ENCODE measurements around the gene EGFLAM.

The EGFLAM gene

GRCh38 chr5:38249812-38250211 is 8.5 kb upstream of the EGFLAM start:
- no peak overlapping the region for H3K4me3 ChIP-seq (replicated peaks; ENCODE audit: low read depth, low read length)
- TF ChIP-seq CTCF (IDR thresholded peaks at IDR 0.05; ENCODE audit: low read length, missing control alignments): no peak
- DNase-seq (ENCODE audit: low read depth): no peak

GRCh38 chr5:38250763-38251448 is 7.5 kb upstream of the EGFLAM start:
- DNase-seq (ENCODE audit: low read depth): no peak
- no peak overlapping the region for H3K4me3 ChIP-seq (replicated peaks; ENCODE audit: low read depth, low read length)
- no peak for TF ChIP-seq CTCF (IDR thresholded peaks at IDR 0.05; ENCODE audit: low read length, missing control alignments)

GRCh38 chr5:38253759-38254158 is 4.6 kb upstream of the EGFLAM start:
- no peak for DNase-seq (ENCODE audit: low read depth)
- H3K4me3 ChIP-seq (replicated peaks; ENCODE audit: low read depth, low read length): no peak overlapping the region
- no peak for TF ChIP-seq CTCF (IDR thresholded peaks at IDR 0.05; ENCODE audit: low read length, missing control alignments)

GRCh38 chr5:38257308-38258041 is 884 bp upstream of the EGFLAM start:
- no peak overlapping the region for H3K4me3 ChIP-seq (replicated peaks; ENCODE audit: low read depth, low read length)
- DNase-seq (ENCODE audit: low read depth): no peak
- TF ChIP-seq CTCF (IDR thresholded peaks at IDR 0.05; ENCODE audit: low read length, missing control alignments): no peak

- DNase-seq (ENCODE audit: low read depth): no peak
- peak overlapping the region; percentile 39 for H3K4me3 ChIP-seq (replicated peaks; ENCODE audit: low read depth, low read length)
- no peak for TF ChIP-seq CTCF (IDR thresholded peaks at IDR 0.05; ENCODE audit: low read length, missing control alignments)
These were observed 379 bp upstream of the EGFLAM start for GRCh38 chr5:38258042-38258318.

GRCh38 chr5:38259062-38259808 is 876 bp downstream of the EGFLAM start:
- no peak for TF ChIP-seq CTCF (IDR thresholded peaks at IDR 0.05; ENCODE audit: low read length, missing control alignments)
- no peak overlapping the region for H3K4me3 ChIP-seq (replicated peaks; ENCODE audit: low read depth, low read length)
- no peak for DNase-seq (ENCODE audit: low read depth)
